Stimulated activated CD8-positive, alpha-beta memory T cell treated with anti-CD3 and anti-CD28 coated beads, Interleukin-2, amount 100 ng/mL, for 48 hours (primary cell): ENCODE results near the gene STK38.

ENCODE experiments used
- DNase-seq, 2 donors: peaks; one replicate each; pipeline ENCODE4 v3.0.0-alpha.2; 2020; ENCODE audit warnings: low read depth in 2 of 2

Gene STK38

GRCh38 chr6:36523451-36523850 lies 23.8 kb downstream of the STK38 start:
- no peak for DNase-seq

- DNase-seq, result no peak
These were observed 27.9 kb downstream of the STK38 start for GRCh38 chr6:36519352-36519751.

- DNase-seq, result no peak
These were observed 29.9 kb downstream of the STK38 start for GRCh38 chr6:36517408-36517807.

GRCh38 chr6:36516988-36517387 lies 30.3 kb downstream of the STK38 start:
- DNase-seq, result no peak

- DNase-seq, result no peak
These were observed 30.7 kb downstream of the STK38 start for GRCh38 chr6:36516559-36516958.

GRCh38 chr6:36515844-36516243 lies 31.4 kb downstream of the STK38 start:
- DNase-seq, result no peak

GRCh38 chr6:36514554-36515456 lies 32.5 kb downstream of the STK38 start:
- DNase-seq, result no peak

GRCh38 chr6:36510365-36510764 lies 36.9 kb downstream of the STK38 start:
- no peak for DNase-seq

GRCh38 chr6:36508532-36508931 lies 38.7 kb downstream of the STK38 start:
- no peak for DNase-seq

GRCh38 chr6:36506611-36507010 lies 40.7 kb downstream of the STK38 start:
- DNase-seq, result no peak

- no peak for DNase-seq
These were observed 41.3 kb downstream of the STK38 start for GRCh38 chr6:36505744-36506534.

GRCh38 chr6:36504982-36505381 lies 42.3 kb downstream of the STK38 start:
- DNase-seq, result no peak

GRCh38 chr6:36504181-36504580 lies 43.1 kb downstream of the STK38 start:
- no peak for DNase-seq

- DNase-seq, result no peak
These were observed 45.6 kb downstream of the STK38 start for GRCh38 chr6:36501686-36502085.

GRCh38 chr6:36499918-36500317 lies 47.4 kb downstream of the STK38 start:
- no peak for DNase-seq

GRCh38 chr6:36495086-36495485 lies 52.2 kb downstream of the STK38 start:
- DNase-seq, result no peak

- no peak for DNase-seq
These were observed 53.4 kb downstream of the STK38 start for GRCh38 chr6:36493859-36494258.

GRCh38 chr6:36493319-36493718 lies 54.0 kb downstream of the STK38 start:
- no peak for DNase-seq

- no peak for DNase-seq
These were observed 54.7 kb downstream of the STK38 start for GRCh38 chr6:36492621-36493020.

GRCh38 chr6:36492092-36492491 lies 55.2 kb downstream of the STK38 start:
- DNase-seq, result no peak

- no peak for DNase-seq
These were observed 55.8 kb downstream of the STK38 start for GRCh38 chr6:36491378-36491965.

- no peak for DNase-seq
These were observed 57.9 kb downstream of the STK38 start for GRCh38 chr6:36489426-36489825.

- no peak for DNase-seq
These were observed 59.1 kb downstream of the STK38 start for GRCh38 chr6:36488221-36488620.
